Measurements from ENCODE around the gene PTPRD. TPM values are rescaled to one million over a fixed set of nuclear protein-coding genes. Genes with fewer than 3 reads are reported as not detected.

Gene PTPRD
- total and polyA plus RNA-seq, 2 donors (not counting 1 experiment from before 2014, with no cell fraction given): not detected

DNA sequence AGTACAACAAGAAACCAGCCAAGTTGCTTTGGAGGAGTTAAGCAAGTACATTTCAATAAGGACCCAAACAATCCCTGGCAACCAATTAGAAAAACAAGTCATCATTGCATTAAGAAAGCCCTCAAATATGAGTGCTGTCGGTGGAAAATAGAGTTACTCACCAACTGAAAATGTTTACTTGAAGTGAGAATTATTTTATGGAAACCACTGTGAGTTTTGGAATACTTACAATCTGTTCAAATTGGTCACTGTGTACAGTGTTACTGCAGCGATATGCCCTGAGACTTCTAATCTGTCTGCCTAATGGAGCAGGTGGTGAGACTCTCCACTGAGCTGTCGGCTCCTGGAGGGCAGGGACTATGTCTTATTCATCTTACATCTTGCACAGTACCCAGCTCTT is 1740.0 kb downstream of the PTPRD start:
- no CpG with 5 or more reads among the region's 3 CpGs for WGBS (ENCODE audit: insufficient coverage)
- Histone ChIP-seq H3K9ac (ENCODE audit: low read length) (no peak overlapping the region), H3K4me2 (replicated peaks; ENCODE audit: low read depth, low read length, poor library complexity, severe bottlenecking) (no peak overlapping the region), H3K4me1 (ENCODE audit: control insufficient read depth in 2 of 2, insufficient read depth in 2 of 2, low read length in 2 of 2) (no peaks in the 10 kb centered on the region), H3K27ac (ENCODE audit: low read length in 2 of 2) (no peak overlapping the region), H3K36me3 (replicated peaks in 1 of 2; ENCODE audit: control extremely low read depth in 1 of 2, control insufficient read depth in 1 of 2, extremely low read depth in 1 of 2, insufficient read depth in 2 of 2, low read length in 1 of 2) (no peaks in the 10 kb centered on the region), H4K20me1 (ENCODE audit: control insufficient read depth, insufficient read depth, low read length, poor library complexity, severe bottlenecking) (no peaks in the 10 kb centered on the region), H3K4me3 (ENCODE audit: control extremely low read depth in 1 of 5, extremely low read depth in 1 of 5, insufficient read depth in 1 of 5, low read depth in 2 of 5, low read length in 4 of 5) (no peak overlapping the region), H2AFZ (ENCODE audit: insufficient read depth, low read depth, low read length, poor library complexity, severe bottlenecking) (no peak overlapping the region), H3K79me2 (ENCODE audit: control insufficient read depth, insufficient read depth, low read length) (no peaks in the 10 kb centered on the region), H3K27me3 (replicated peaks in 1 of 4; ENCODE audit: control extremely low read depth in 1 of 4, control insufficient read depth in 3 of 4, insufficient read depth in 4 of 4, low read length in 3 of 4) (no peaks in the 10 kb centered on the region), H3K9me3 (ENCODE audit: control extremely low read depth in 1 of 3, control insufficient read depth in 2 of 3, insufficient read depth in 1 of 3, low read length in 2 of 3) (no peaks in the 10 kb centered on the region)
- H3K27me3 Mint-ChIP-seq: peaks cover 3% of the 10 kb centered on the region
- H3K4me3 Mint-ChIP-seq: no peak overlapping the region
- CTCF ChIA-PET: no interaction called here
- POLR2A ChIA-PET: no interaction called here
- H3K27ac Mint-ChIP-seq: no peak overlapping the region
- intact Hi-C loops (cut with micrococcal nuclease): no loop called here
- ATAC-seq (ENCODE audit: low read depth): no peak
- TF ChIP-seq CTCF (IDR thresholded peaks at IDR 0.05) (no peak), EZH2 (IDR thresholded peaks at IDR 0.05; ENCODE audit: borderline replicate concordance, insufficient read depth, low read depth, low read length, poor library complexity, severe bottlenecking) (no peak)
- peaks cover 1% of the 10 kb centered on the region for H3K4me1 Mint-ChIP-seq
- no peaks in the 10 kb centered on the region for H3K9me3 Mint-ChIP-seq (ENCODE audit: insufficient read depth)
- no peak for DNase-seq

DNA sequence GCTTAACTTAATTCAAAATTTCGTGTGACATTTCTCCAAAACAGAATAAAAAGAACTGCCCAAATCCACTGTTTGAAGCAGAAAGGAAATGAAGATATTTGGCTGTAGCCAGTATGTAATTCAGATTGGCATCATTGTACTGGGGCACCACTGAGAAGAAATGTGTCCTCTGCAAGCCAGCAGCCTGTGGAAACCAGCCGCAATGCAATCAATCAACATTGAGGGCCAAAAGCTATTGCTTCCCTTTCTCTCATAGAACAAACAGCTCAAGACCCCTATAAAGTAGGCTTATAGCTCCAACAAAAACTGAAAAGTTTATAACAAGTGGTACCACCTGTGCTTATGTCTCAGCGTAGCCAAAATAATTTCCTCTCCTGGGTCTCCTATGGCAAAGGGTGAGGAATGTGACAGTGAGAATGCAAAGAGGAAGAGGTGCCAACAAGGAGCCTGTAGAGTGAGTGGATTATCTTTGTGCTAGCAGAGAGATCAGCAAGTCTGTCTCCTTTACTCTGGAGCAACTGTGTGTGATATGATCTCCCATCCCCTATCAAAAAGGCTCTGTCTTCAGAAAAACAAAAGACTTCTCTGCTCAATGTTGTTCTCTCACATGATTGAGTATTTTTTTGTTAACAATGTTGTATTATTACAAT is 1740.9 kb downstream of the PTPRD start:
- no peaks in the 10 kb centered on the region for H3K9me3 Mint-ChIP-seq (ENCODE audit: insufficient read depth)
- H3K4me1 Mint-ChIP-seq: peaks cover 1% of the 10 kb centered on the region
- no peak overlapping the region for H3K4me3 Mint-ChIP-seq

More for the DNA sequence above, 1740.9 kb downstream of the PTPRD start:
- Histone ChIP-seq H3K27me3 (replicated peaks in 1 of 4; ENCODE audit: control extremely low read depth in 1 of 4, control insufficient read depth in 3 of 4, insufficient read depth in 4 of 4, low read length in 3 of 4) (no peaks in the 10 kb centered on the region), H3K4me3 (ENCODE audit: control extremely low read depth in 1 of 5, extremely low read depth in 1 of 5, insufficient read depth in 1 of 5, low read depth in 2 of 5, low read length in 4 of 5) (no peak overlapping the region), H3K9ac (ENCODE audit: low read length) (no peak overlapping the region), H3K27ac (ENCODE audit: low read length in 2 of 2) (no peak overlapping the region), H3K9me3 (ENCODE audit: control extremely low read depth in 1 of 3, control insufficient read depth in 2 of 3, insufficient read depth in 1 of 3, low read length in 2 of 3) (no peaks in the 10 kb centered on the region), H3K4me2 (replicated peaks; ENCODE audit: low read depth, low read length, poor library complexity, severe bottlenecking) (no peak overlapping the region), H4K20me1 (ENCODE audit: control insufficient read depth, insufficient read depth, low read length, poor library complexity, severe bottlenecking) (no peaks in the 10 kb centered on the region), H3K4me1 (ENCODE audit: control insufficient read depth in 2 of 2, insufficient read depth in 2 of 2, low read length in 2 of 2) (no peaks in the 10 kb centered on the region), H3K79me2 (ENCODE audit: control insufficient read depth, insufficient read depth, low read length) (no peaks in the 10 kb centered on the region), H2AFZ (ENCODE audit: insufficient read depth, low read depth, low read length, poor library complexity, severe bottlenecking) (no peak overlapping the region), H3K36me3 (replicated peaks in 1 of 2; ENCODE audit: control extremely low read depth in 1 of 2, control insufficient read depth in 1 of 2, extremely low read depth in 1 of 2, insufficient read depth in 2 of 2, low read length in 1 of 2) (no peaks in the 10 kb centered on the region)
- ChIA-PET POLR2A (no interaction called here), CTCF (no interaction called here)
- ATAC-seq (ENCODE audit: low read depth) (no peak), DNase-seq (no peak)
- H3K27ac Mint-ChIP-seq: no peak overlapping the region
- peaks cover 3% of the 10 kb centered on the region for H3K27me3 Mint-ChIP-seq
- TF ChIP-seq EZH2 (IDR thresholded peaks at IDR 0.05; ENCODE audit: borderline replicate concordance, insufficient read depth, low read depth, low read length, poor library complexity, severe bottlenecking) (no peak), CTCF (IDR thresholded peaks at IDR 0.05) (no peak)
- intact Hi-C loops (cut with micrococcal nuclease): no loop called here
- WGBS (ENCODE audit: insufficient coverage): 100% methylated on average over 1 of the region's 3 CpGs

Data from B cell (primary cell).